Forelimb muscle (tissue), 1 donor: ENCODE data around the gene TSPYL6. TPM values are rescaled to one million over a fixed set of nuclear protein-coding genes. Genes with fewer than 3 reads are reported as not detected.

Source experiments
- polyA plus RNA-seq: library from polyadenylated mRNA; unstranded; fragments of 120-200 nt; gene quantifications from one replicate; pipeline ENCODE4 v1.2.1, GENCODE V29; 2013; ENCODE audit not compliant: insufficient read length

Gene TSPYL6
- polyA plus RNA-seq, 1 donor, result 0.10 TPM

Other genes starting within 250 kb of the TSPYL6 start
- gene ACYP2, start 140.6 kb downstream of the TSPYL6 start, polyA plus RNA-seq, result 27.6 TPM
- 256 TPM for gene SPTBN1, start 200.1 kb upstream of the TSPYL6 start, polyA plus RNA-seq